MM.1S (cell line): ENCODE data around the gene FRMD1.

Experiments
- DNase-seq: peaks from one replicate; pipeline ENCODE4 v3.0.0-alpha.2; 2015
- H2AFZ ChIP-seq: fragments of 300-600 bp; sonication (generic); 2 replicates; pipeline ENCODE4 v1.6.0; 2016; ENCODE audit warnings: antibody characterized with exemption, low read length
- H3F3A ChIP-seq: fragments of 300-600 bp; sonication (generic); 2 replicates; pipeline ENCODE4 v1.6.1; 2016; ENCODE audit warnings: mild to moderate bottlenecking, antibody characterized with exemption, low read length, moderate library complexity, mixed read lengths; ENCODE audit not compliant: insufficient read depth
- H3K27ac ChIP-seq: fragments of 300-600 bp; sonication (generic); 2 replicates; pipeline ENCODE4 v1.5.1; 2016; ENCODE audit warnings: mild to moderate bottlenecking, low read length
- H3K27me3 ChIP-seq: fragments of 300-600 bp; sonication (generic); replicated peaks from 2 replicates; pipeline ENCODE4 v1.6.0; 2016; ENCODE audit warnings: low read length; ENCODE audit not compliant: insufficient read depth
- H3K36me3 ChIP-seq: fragments of 300-600 bp; sonication (generic); replicated peaks from 2 replicates; pipeline ENCODE4 v1.6.1; 2016; ENCODE audit warnings: mild to moderate bottlenecking, low read length, mixed read lengths; ENCODE audit not compliant: insufficient read depth
- H3K4me1 ChIP-seq: fragments of 300-600 bp; sonication (generic); 2 replicates; pipeline ENCODE4 v1.6.1; 2016; ENCODE audit warnings: low read length, mixed read lengths
- H3K4me2 ChIP-seq: fragments of 300-600 bp; sonication (generic); 2 replicates; pipeline ENCODE4 v1.6.0; 2016; ENCODE audit warnings: low read depth, low read length
- H3K4me3 ChIP-seq: fragments of 300-600 bp; sonication (generic); 2 replicates; pipeline ENCODE4 v1.5.1; 2016; ENCODE audit warnings: low read length, mixed read lengths
- H3K79me2 ChIP-seq: fragments of 300-600 bp; sonication (generic); 2 replicates; pipeline ENCODE4 v1.6.1; 2016; ENCODE audit warnings: mixed run types, low read length, mixed read lengths
- H3K9ac ChIP-seq: fragments of 300-600 bp; sonication (generic); 2 replicates; pipeline ENCODE4 v1.6.1; 2016; ENCODE audit warnings: low read length, mixed read lengths
- H3K9me2 ChIP-seq: fragments of 300-600 bp; sonication (generic); replicated peaks from 2 replicates; pipeline ENCODE4 v1.6.1; 2016; ENCODE audit warnings: mild to moderate bottlenecking, low read length, mixed read lengths; ENCODE audit not compliant: insufficient read depth
- H3K9me3 ChIP-seq: fragments of 300-600 bp; sonication (generic); replicated peaks from 2 replicates; pipeline ENCODE4 v1.6.1; 2016; ENCODE audit warnings: mild to moderate bottlenecking, low read length, mixed read lengths; ENCODE audit not compliant: insufficient read depth
- H4K20me1 ChIP-seq: fragments of 300-600 bp; sonication (generic); 2 replicates; pipeline ENCODE4 v1.6.1; 2016; ENCODE audit warnings: mild to moderate bottlenecking, low read length, moderate library complexity, mixed read lengths; ENCODE audit not compliant: insufficient read depth
- EZH2 ChIP-seq: fragments of 300-600 bp; sonication (generic); optimal IDR thresholded peaks from 2 replicates; pipeline ENCODE3; 2017; ENCODE audit warnings: low read depth, mild to moderate bottlenecking, antibody characterized with exemption, low read length, mixed read lengths
- EZH2phosphoT487 ChIP-seq: fragments of 300-600 bp; sonication (generic); IDR thresholded peaks from 2 replicates; pipeline ENCODE4 v1.6.1; 2018; ENCODE audit warnings: antibody characterized with exemption, low read length
- TF ChIP-seq, protein P1 (sequence below): fragments of 300-600 bp; sonication (generic); IDR thresholded peaks from 2 replicates; pipeline ENCODE4 v1.5.1; 2016; ENCODE audit warnings: antibody characterized with exemption, low read length, mixed read lengths

The FRMD1 gene

DNA sequence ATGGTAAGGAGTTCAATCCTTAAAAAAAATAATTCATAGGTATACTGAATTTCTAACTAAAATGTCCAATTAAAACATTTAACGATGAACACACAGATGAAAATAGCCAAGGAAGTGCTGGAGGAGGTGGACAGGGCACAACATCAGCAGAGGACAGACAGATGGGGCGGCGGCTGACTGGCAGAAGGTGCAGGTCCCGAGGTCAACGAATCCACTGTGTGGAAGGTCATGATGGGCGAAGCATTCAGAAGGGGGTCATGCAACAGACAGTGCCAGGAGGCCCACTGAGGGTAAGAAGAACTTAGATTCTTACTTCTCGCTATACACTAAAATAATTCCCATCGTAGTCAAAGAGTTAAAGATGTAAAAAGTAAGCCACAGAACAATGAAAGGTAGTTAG is 34.2 kb upstream of the FRMD1 start:
- no peaks in the 10 kb centered on the region for H3K79me2 ChIP-seq
- DNase-seq, result no peak
- H2AFZ ChIP-seq, result no peak overlapping the region
- H3K36me3 ChIP-seq, result no peaks in the 10 kb centered on the region
- no peak overlapping the region for H3K4me3 ChIP-seq
- TF ChIP-seq, protein P1, sequence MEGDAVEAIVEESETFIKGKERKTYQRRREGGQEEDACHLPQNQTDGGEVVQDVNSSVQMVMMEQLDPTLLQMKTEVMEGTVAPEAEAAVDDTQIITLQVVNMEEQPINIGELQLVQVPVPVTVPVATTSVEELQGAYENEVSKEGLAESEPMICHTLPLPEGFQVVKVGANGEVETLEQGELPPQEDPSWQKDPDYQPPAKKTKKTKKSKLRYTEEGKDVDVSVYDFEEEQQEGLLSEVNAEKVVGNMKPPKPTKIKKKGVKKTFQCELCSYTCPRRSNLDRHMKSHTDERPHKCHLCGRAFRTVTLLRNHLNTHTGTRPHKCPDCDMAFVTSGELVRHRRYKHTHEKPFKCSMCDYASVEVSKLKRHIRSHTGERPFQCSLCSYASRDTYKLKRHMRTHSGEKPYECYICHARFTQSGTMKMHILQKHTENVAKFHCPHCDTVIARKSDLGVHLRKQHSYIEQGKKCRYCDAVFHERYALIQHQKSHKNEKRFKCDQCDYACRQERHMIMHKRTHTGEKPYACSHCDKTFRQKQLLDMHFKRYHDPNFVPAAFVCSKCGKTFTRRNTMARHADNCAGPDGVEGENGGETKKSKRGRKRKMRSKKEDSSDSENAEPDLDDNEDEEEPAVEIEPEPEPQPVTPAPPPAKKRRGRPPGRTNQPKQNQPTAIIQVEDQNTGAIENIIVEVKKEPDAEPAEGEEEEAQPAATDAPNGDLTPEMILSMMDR, result no peak
- TF ChIP-seq EZH2phosphoT487 (no peak), EZH2 (no peak)
- no peaks in the 10 kb centered on the region for H3F3A ChIP-seq
- H3K9ac ChIP-seq, result no peak overlapping the region
- no peak overlapping the region for H3K4me2 ChIP-seq
- no peaks in the 10 kb centered on the region for H4K20me1 ChIP-seq
- no peaks in the 10 kb centered on the region for H3K9me3 ChIP-seq
- no peaks in the 10 kb centered on the region for H3K27me3 ChIP-seq
- no peaks in the 10 kb centered on the region for H3K4me1 ChIP-seq
- H3K27ac ChIP-seq, result no peak overlapping the region
- H3K9me2 ChIP-seq, result no peaks in the 10 kb centered on the region

- Histone ChIP-seq H3K4me3 (no peak overlapping the region), H3K4me2 (no peak overlapping the region), H3K9ac (no peak overlapping the region), H3K9me3 (no peaks in the 10 kb centered on the region), H3K27me3 (no peaks in the 10 kb centered on the region), H3F3A (no peaks in the 10 kb centered on the region), H3K36me3 (no peaks in the 10 kb centered on the region), H3K79me2 (no peaks in the 10 kb centered on the region), H2AFZ (no peak overlapping the region), H3K4me1 (no peaks in the 10 kb centered on the region), H3K9me2 (no peaks in the 10 kb centered on the region), H4K20me1 (no peaks in the 10 kb centered on the region), H3K27ac (no peak overlapping the region)
- no peak for DNase-seq
- TF ChIP-seq EZH2 (no peak), EZH2phosphoT487 (no peak)
- TF ChIP-seq, protein P1, result no peak
These were observed 32.9 kb upstream of the FRMD1 start for GRCh38 chr6:168111911-168112310.

GRCh38 chr6:168110437-168110836 is 31.4 kb upstream of the FRMD1 start:
- Histone ChIP-seq H3K27me3 (no peaks in the 10 kb centered on the region), H2AFZ (no peak overlapping the region), H3K79me2 (no peaks in the 10 kb centered on the region), H3K9me3 (no peaks in the 10 kb centered on the region), H3F3A (no peaks in the 10 kb centered on the region), H4K20me1 (no peaks in the 10 kb centered on the region), H3K4me2 (no peak overlapping the region), H3K9ac (no peak overlapping the region), H3K36me3 (no peaks in the 10 kb centered on the region), H3K9me2 (no peaks in the 10 kb centered on the region), H3K4me1 (no peaks in the 10 kb centered on the region), H3K4me3 (no peak overlapping the region), H3K27ac (no peak overlapping the region)
- no peak for DNase-seq
- TF ChIP-seq EZH2 (no peak), EZH2phosphoT487 (no peak)
- TF ChIP-seq, protein P1, result no peak
